Ramos (cell line): ENCODE data around the gene AMH.

Source experiments
- in situ Hi-C: fragments of 300-500 bp; cut with MboI; formaldehyde crosslinking; loops from one replicate; pipeline ENCODE4 v1.14.3; 2022; ENCODE audit warnings: low sequenced_read_pairs; ENCODE audit not compliant: unreplicated experiment

AMH gene

GRCh38 chr19:2261438-2262172 lies 12.5 kb downstream of the AMH start:
- in situ Hi-C loops = loop anchor here (10.0 kb wide), 1 partner anchor 353 kb away; no protein-coding TSS in a partner anchor

GRCh38 chr19:2266183-2266993 lies 17.3 kb downstream of the AMH start:
- in situ Hi-C loops = loop anchor here (10.0 kb wide), 1 partner anchor 348 kb away; no protein-coding TSS in a partner anchor

GRCh38 chr19:2268480-2268830 lies 19.3 kb downstream of the AMH start:
- in situ Hi-C loops = loop anchor here (10.0 kb wide), 1 partner anchor 346 kb away; no protein-coding TSS in a partner anchor

GRCh38 chr19:2268861-2269243 lies 19.7 kb downstream of the AMH start:
- in situ Hi-C loops = loop anchor here (10.0 kb wide), 1 partner anchor 346 kb away; no protein-coding TSS in a partner anchor

- in situ Hi-C loops = loop anchor here (10.0 kb wide), 1 partner anchor 345 kb away; no protein-coding TSS in a partner anchor
Observed at GRCh38 chr19:2269244-2270156, 20.4 kb downstream of the AMH start.

GRCh38 chr19:2270157-2270422 lies 21.0 kb downstream of the AMH start:
- in situ Hi-C loops = no loop called here

GRCh38 chr19:2270423-2271233 lies 21.5 kb downstream of the AMH start:
- in situ Hi-C loops = no loop called here

GRCh38 chr19:2271234-2272103 lies 22.3 kb downstream of the AMH start:
- in situ Hi-C loops = no loop called here

GRCh38 chr19:2273356-2274184 lies 24.4 kb downstream of the AMH start:
- in situ Hi-C loops = no loop called here

- in situ Hi-C loops = no loop called here
Observed at GRCh38 chr19:2274185-2274711, 25.1 kb downstream of the AMH start.

GRCh38 chr19:2274931-2275535 lies 25.9 kb downstream of the AMH start:
- in situ Hi-C loops = no loop called here

- in situ Hi-C loops = no loop called here
Observed at GRCh38 chr19:2275588-2276428, 26.7 kb downstream of the AMH start.

- in situ Hi-C loops = no loop called here
Observed at GRCh38 chr19:2276429-2276986, 27.4 kb downstream of the AMH start.

GRCh38 chr19:2277138-2277537 lies 28.0 kb downstream of the AMH start:
- in situ Hi-C loops = no loop called here

- in situ Hi-C loops = no loop called here
Observed at GRCh38 chr19:2278459-2279158, 29.5 kb downstream of the AMH start.
